ENCODE measurements around the gene ZBTB2.

The ZBTB2 gene

DNA sequence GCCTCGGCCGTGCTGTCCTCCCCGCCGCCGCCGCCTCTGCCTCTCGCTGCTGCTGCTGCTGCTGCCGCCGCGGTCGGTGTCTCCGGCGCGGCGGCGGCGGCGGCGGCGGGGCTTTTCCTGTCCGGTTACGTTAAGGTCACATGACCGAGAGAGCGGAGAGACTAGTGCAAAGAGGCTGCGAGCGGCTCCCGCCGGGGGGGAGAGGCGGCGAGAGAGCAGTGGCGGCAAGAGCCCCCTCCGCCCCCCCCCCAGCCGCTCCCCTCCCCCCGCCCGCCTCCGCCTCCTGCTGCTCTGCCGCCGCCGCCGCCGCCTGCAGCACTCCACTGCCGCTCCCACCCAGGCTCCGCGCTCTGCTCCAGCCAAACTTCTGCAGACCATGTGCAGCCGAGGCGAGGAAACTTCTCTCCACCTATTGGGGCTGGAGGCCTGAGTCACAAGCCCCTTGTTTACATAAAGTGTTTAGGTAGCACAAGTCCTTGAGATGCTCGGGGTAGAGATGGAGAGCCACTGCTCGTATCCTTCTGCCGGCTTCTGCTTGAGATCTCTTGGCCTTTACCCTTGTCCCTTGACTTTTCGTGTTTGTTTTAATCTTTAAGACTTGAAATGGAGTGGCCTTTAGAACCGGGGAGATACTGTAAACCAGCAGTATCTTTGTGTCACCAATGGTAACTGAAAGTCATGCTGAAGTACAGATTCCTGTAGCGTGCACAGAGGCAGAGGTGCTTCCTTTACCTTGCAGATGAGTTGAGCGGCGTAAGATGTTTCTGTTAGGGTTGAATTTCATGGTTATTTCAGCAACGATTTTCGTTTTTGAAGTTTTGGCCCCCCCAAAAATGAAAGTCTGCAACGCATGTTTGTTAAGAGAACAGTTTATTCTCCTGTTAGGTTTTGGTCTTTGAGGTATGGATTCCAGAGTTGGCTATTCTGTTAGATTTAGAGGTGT lies at the start of gene ZBTB2:
Gene ZBTB2, minus strand, starts transcription at position 89 of the 943 bp plus-strand sequence. CDS start 17,922 bp downstream, outside the sequence.
- peak; percentile 17 for FAIRE-seq

- peak; percentile 47 for FAIRE-seq
Measured at GRCh38 chr6:151440930-151441329, 49.6 kb upstream of the ZBTB2 start.

DNA sequence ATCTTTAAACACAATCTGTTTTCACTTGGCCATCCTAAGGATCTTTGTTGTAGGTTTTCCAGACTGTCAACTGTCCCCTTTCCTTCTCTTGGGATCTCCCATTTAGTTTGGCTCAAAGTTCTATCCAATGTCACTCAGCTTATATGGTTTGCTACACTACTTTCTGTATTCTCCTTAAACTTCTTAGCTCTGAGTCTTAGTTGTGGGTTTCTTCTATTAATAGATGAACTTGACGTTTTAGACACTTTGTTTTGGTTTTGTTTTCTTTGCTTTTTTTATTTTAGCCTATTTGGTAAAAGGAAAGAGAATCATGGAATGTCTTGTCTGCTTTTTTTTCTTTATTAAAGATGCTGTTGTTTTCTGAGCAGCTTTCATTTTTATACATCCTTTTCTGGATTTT lies 49.1 kb upstream of the ZBTB2 start:
- no peak for FAIRE-seq

GRCh38 chr6:151437401-151437800 lies 46.0 kb upstream of the ZBTB2 start:
- no peak for FAIRE-seq

DNA sequence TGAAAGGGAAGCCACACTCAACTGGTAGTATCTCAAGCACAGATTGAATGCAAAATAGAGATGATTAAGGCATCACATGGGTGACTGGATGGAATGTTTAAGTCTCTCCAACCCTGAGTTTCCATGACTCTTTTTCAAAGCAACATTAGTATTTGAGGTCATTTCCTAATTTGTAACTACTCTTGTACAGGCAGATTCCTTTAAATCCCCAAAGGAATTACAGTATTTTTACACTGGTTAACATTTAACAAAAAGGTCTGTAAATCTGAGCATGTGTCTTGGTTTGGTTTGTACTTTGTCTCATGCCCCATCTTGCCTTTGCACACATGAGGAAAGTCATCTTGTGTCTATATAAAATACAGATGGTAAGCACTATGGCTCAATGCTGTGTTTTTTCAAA lies 45.4 kb upstream of the ZBTB2 start:
- FAIRE-seq = no peak

GRCh38 chr6:151436300-151436699 lies 44.9 kb upstream of the ZBTB2 start:
- FAIRE-seq = no peak

- no peak for FAIRE-seq
Measured at GRCh38 chr6:151434369-151434768, 43.0 kb upstream of the ZBTB2 start.

GRCh38 chr6:151432651-151433050 lies 41.3 kb upstream of the ZBTB2 start:
- FAIRE-seq = no peak

DNA sequence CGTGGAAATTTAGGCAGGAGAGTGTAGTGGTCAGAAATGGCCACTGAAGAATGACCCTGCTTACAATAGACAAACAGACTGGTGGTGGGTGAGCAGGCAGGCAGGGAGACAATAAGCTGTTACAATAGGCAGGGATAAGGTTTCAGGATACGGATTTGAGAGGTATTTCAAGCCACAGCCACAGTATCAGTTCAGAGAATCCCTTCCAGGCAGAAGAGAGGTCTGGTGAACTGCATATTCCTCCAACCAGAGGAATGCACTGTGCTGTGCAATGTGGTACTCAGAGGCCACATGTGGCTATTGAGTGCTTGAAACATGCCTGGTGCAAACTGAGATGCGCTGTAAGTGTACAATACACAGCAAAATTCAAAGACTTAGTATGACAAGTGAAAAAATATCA lies 40.0 kb upstream of the ZBTB2 start:
- no peak for FAIRE-seq

DNA sequence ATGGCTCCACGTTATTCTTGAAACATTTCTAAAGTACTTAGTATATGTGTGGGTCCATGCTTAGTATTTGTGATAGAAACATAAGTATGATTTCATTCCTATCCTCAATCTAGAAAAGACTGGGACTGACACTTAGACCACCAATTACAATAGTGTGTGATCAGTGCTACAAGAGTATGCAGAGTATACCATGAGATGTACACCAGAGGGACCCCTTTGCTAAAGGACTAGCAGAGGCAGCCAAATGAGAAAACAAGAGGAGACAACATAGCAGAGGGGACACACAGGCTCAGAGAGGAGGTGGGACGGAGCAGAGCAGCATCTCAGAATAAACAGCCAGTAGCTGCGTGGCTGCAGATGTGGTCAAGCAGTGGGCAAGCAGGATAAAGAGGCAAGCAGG lies 39.5 kb upstream of the ZBTB2 start:
- no peak for FAIRE-seq

DNA sequence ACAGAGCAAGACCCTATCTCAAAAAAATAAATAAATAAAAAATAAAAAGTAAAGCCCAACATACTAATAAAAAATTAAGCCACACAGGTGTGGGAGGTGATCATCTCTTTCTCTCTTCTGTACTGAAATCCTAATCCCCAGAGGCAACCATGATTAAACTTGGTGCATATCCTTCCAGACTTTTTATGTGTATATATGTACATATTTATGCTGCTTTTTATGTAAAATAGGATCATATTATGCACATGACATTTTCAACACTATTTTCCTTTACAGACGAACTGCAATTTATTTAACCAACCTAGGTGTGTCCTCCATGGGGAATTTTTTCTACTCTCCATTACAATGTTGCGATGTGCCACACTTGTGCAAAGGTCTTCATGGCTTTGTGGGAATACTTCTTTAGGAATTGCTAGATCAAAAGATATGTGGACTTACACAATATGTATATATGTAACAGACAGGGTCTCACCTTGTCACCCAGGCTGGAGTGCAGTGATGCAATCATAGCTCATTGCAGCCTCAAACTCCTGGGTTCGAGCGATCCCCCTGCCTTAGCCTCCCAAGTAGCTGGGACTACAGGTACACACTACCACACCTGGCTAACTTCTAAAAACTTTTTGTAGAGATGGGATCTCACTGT lies 36.9 kb upstream of the ZBTB2 start:
- FAIRE-seq = no peak

DNA sequence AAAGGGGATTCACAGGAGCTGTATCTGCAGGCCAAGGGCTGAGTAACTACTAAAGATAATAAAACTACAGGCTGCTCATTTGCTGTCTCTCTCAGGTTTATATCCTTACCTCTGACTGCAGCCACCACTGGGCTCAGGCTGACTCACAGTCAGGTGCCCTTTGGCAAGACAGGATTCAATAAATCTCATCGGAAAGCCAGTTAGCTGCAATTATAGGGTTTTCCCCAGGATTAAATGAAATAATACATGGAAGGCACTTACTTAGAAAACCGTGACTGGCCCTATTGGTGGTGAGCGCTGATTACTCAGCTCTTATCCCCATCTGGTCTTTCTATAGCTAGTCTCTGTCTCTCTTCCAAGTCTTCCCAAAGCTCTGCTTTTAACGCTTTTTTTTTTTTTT lies 34.2 kb upstream of the ZBTB2 start:
- no peak for FAIRE-seq

DNA sequence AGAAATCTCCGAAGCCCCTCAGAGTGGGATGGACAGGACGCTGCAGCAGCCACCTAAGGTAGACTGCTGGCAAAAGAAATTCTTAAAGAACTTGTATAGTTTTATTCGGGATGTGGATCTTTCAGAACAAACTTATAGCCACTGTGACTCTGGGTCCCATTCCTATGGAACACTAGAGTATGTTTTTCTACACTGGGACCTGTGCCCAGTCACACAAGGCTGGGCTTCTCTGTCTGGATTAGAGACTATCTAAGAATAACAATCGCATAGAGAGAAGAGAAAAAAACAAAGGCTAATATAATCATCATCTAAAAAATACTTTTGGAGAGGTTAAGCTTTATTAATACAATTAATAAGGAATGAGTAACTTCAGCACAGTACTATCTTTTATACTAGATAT lies 31.6 kb upstream of the ZBTB2 start:
- no peak for FAIRE-seq

- FAIRE-seq = no peak
Measured at GRCh38 chr6:151417477-151417876, 26.1 kb upstream of the ZBTB2 start.

DNA sequence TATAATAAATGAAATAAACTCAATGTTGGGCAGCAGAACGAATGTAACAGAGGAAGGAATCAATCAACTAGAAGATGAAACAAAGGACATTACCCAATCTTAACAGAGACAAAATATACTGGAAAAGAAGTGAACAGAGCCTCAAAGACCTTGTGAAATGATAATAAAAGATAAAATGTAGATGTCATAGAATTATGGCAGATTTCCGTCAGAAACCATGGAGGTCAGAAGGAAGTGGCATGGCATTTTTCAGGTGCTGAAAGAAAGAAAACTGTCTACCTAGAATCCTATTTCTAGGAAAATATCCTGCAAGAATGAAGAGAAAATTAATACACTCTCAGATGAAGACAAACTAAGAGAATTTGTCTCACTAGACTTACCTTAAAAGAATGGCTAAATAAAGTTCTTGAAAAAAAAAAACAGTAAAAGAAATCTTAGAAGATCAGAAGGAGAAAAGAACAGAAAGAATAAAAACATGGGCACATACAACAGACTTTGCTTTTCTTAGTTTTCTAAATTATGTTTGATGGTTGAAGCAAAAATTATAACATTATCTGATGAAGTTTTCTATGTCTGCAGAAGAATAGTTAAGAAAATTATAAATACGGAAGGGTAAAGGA lies 23.4 kb upstream of the ZBTB2 start:
- peak; percentile 38 for FAIRE-seq

- FAIRE-seq = no peak
Measured at GRCh38 chr6:151413372-151414145, 22.2 kb upstream of the ZBTB2 start.

DNA sequence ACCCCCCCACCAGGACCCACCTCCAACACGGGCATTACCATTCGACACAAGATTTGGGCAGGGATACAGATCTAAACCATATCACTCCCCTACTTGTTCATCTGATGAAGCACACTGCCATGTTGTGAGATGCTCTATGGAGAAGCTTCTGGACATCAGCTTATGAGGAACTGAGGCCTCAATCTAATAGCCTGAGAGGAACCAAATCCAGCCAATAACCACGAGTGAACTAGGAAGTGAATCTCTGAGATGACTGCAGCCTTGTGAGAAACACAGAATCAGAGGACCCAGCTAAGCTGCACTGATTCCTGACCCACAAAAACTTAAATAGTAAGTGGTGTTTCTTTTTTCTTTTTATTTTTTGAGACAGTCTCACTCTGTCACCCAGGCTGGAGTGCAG lies 21.6 kb upstream of the ZBTB2 start:
- no peak for FAIRE-seq

- FAIRE-seq = no peak
Measured at GRCh38 chr6:151409679-151410078, 18.3 kb upstream of the ZBTB2 start.

- no peak for FAIRE-seq
Measured at GRCh38 chr6:151409260-151409659, 17.9 kb upstream of the ZBTB2 start.

- no peak for FAIRE-seq
Measured at GRCh38 chr6:151408858-151409257, 17.5 kb upstream of the ZBTB2 start.

- no peak for FAIRE-seq
Measured at GRCh38 chr6:151403919-151404308, 12.6 kb upstream of the ZBTB2 start.

DNA sequence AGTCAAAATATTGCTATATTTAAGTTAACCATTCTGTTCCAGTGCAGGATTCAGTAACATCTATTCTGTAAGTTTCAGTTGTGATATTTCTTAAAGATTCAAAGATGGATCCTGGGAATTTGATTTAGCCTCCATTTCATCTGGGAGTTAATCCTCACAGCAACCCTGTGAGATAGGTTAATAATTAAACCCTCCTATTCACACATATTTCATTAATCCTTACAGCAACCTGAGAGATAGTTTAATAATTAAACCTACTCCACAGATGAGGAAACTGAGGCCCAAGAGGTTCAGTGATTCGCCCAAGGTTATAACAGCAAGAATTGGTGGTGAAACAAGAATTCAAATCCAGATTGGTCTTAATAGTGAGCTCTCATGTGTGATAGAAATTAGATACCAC lies 10.9 kb upstream of the ZBTB2 start:
- no peak for FAIRE-seq

GRCh38 chr6:151400473-151400872 lies 9.1 kb upstream of the ZBTB2 start:
- no peak for FAIRE-seq

Data from islet of Langerhans (tissue), 1 donor.